Testis (tissue), 3 donors: ENCODE results near the gene ARHGAP20. TPM values are rescaled to one million over a fixed set of nuclear protein-coding genes. Genes with fewer than 3 reads are reported as not detected.

Source experiments
- DNase-seq: peaks from one replicate; pipeline ENCODE4 v3.0.0-alpha.2; 2019
- H3K27ac ChIP-seq, 2 donors: fragments of 200-600 bp; sonication (generic); one replicate each; pipeline ENCODE4 v1.5.1; 2019
- H3K27me3 ChIP-seq: fragments of 200-600 bp; sonication (generic); one replicate; pipeline ENCODE4 v1.5.1; 2019
- H3K36me3 ChIP-seq: fragments of 200-600 bp; sonication (generic); one replicate; pipeline ENCODE4 v1.5.1; 2017; ENCODE audit warnings: low read depth; ENCODE audit errors: missing control alignments
- H3K4me1 ChIP-seq: fragments of 200-600 bp; sonication (generic); one replicate; pipeline ENCODE4 v1.5.1; 2019
- H3K4me3 ChIP-seq, 2 donors: fragments of 200-600 bp; sonication (generic); one replicate each; pipeline ENCODE4 v1.5.1; 2017 to 2019
- H3K9me3 ChIP-seq: fragments of 200-600 bp; sonication (generic); one replicate; pipeline ENCODE4 v1.5.1; 2017
- CTCF ChIP-seq, 3 experiments: fragments of 450-650 bp in 2 of 3; fragments of 200-600 bp in 1 of 3; sonication (generic) in 1 of 3; IDR thresholded peaks; one replicate each; pipeline ENCODE4 v1.5.1; 2016 to 2019; ENCODE audit warnings: antibody characterized with exemption in 3 of 3, mild to moderate bottlenecking in 2 of 3, moderate library complexity in 1 of 3
- POLR2A ChIP-seq: fragments of 450-650 bp; IDR thresholded peaks from one replicate; pipeline ENCODE4 v1.6.1; 2017; ENCODE audit warnings: antibody characterized with exemption, mild to moderate bottlenecking, moderate library complexity
- WGBS, 2 donors: methylation state at CpG; one replicate each; pipeline ENCODE4 v1.1.5; 2018; 5-methylcytosine and 5-hydroxymethylcytosine counted together
- intact Hi-C: fragments of 100-400 bp; cut with DNase I; formaldehyde crosslinking; loops from one replicate; pipeline ENCODE4 v1.15.1; 2023; ENCODE audit warnings: low total_unique reads
- polyA plus RNA-seq: library from polyadenylated mRNA; stranded (reverse); fragments of 350-450 nt; fragmentation: Illumina TruSeq; extraction: RNeasy Lipid Tissue Mini Kit (QIAGEN cat#74804); gene quantifications from one replicate; pipeline ENCODE4 v1.2.3, GENCODE V29; 2014; ENCODE audit warnings: low read depth, low replicate concordance; ENCODE audit not compliant: insufficient read depth
- total RNA-seq, 2 donors: library from RNA; depleted of rRNA; stranded (reverse); fragments of >200 nt; gene quantifications; one replicate each; pipeline ENCODE4 v1.2.3, GENCODE V29; 2016

Gene ARHGAP20
- total and polyA plus RNA-seq, 3 donors from 2014 or later, result 18.6 to 40.1 (median 37.2) TPM

GRCh38 chr11:110734790-110735189, 22.6 kb upstream of the ARHGAP20 start:
- 51% methylated on average over 2 of the region's 2 CpGs for WGBS, 2 donors
- Histone ChIP-seq H3K27me3 (no peaks in the 10 kb centered on the region), H3K27ac (no peak overlapping the region), H3K36me3 (no peaks in the 10 kb centered on the region), H3K4me1 (no peaks in the 10 kb centered on the region), H3K9me3 (no peaks in the 10 kb centered on the region), H3K4me3 (no peak overlapping the region)
- intact Hi-C loops, result no loop called here
- TF ChIP-seq POLR2A (no peak), CTCF (IDR thresholded peaks at IDR 0.05) (no peak)
- no peak for DNase-seq

GRCh38 chr11:110730773-110731172, 18.5 kb upstream of the ARHGAP20 start:
- TF ChIP-seq CTCF (IDR thresholded peaks at IDR 0.05) (no peak), POLR2A (no peak)
- intact Hi-C loops, result no loop called here
- no peaks in the 10 kb centered on the region for H3K36me3 ChIP-seq
- H3K27ac ChIP-seq, result no peak overlapping the region
- no peaks in the 10 kb centered on the region for H3K4me1 ChIP-seq
- no peak for DNase-seq
- WGBS, 2 donors, result 86 to 88% methylated on average over 1 of the region's 1 CpG
- H3K9me3 ChIP-seq, result no peaks in the 10 kb centered on the region
- H3K27me3 ChIP-seq, result no peaks in the 10 kb centered on the region
- H3K4me3 ChIP-seq, result no peak overlapping the region

- Histone ChIP-seq H3K27me3 (no peaks in the 10 kb centered on the region), H3K4me3 (no peak overlapping the region), H3K36me3 (no peaks in the 10 kb centered on the region), H3K27ac (no peak overlapping the region), H3K9me3 (no peaks in the 10 kb centered on the region), H3K4me1 (no peaks in the 10 kb centered on the region)
- TF ChIP-seq POLR2A (no peak), CTCF (IDR thresholded peaks at IDR 0.05) (no peak)
- DNase-seq, result no peak
- intact Hi-C loops, result no loop called here
- WGBS, 2 donors, result 71 to 76% methylated on average over 3 of the region's 3 CpGs
Measured at GRCh38 chr11:110728883-110729282, 16.6 kb upstream of the ARHGAP20 start.

- intact Hi-C loops, result no loop called here
- Histone ChIP-seq H3K4me1 (no peaks in the 10 kb centered on the region), H3K27ac (no peak overlapping the region), H3K4me3 (no peak overlapping the region), H3K36me3 (no peaks in the 10 kb centered on the region), H3K9me3 (no peaks in the 10 kb centered on the region), H3K27me3 (no peaks in the 10 kb centered on the region)
- TF ChIP-seq POLR2A (no peak), CTCF (IDR thresholded peaks at IDR 0.05) (no peak)
- DNase-seq, result no peak
Measured at GRCh38 chr11:110728476-110728875, 16.2 kb upstream of the ARHGAP20 start.

GRCh38 chr11:110724358-110724757, 12.1 kb upstream of the ARHGAP20 start:
- WGBS, 2 donors, result 63 to 97% methylated on average over 2 of the region's 2 CpGs
- H3K36me3 ChIP-seq, result no peaks in the 10 kb centered on the region
- H3K9me3 ChIP-seq, result no peaks in the 10 kb centered on the region
- intact Hi-C loops, result no loop called here
- H3K4me1 ChIP-seq, result no peaks in the 10 kb centered on the region
- TF ChIP-seq POLR2A (no peak), CTCF (IDR thresholded peaks at IDR 0.05) (no peak)
- H3K27ac ChIP-seq, result no peak overlapping the region
- no peaks in the 10 kb centered on the region for H3K27me3 ChIP-seq
- DNase-seq, result no peak
- no peak overlapping the region for H3K4me3 ChIP-seq
